GM03348 (cell line): ENCODE data around the gene SYCE1.

Experiments used
- DNase-seq: peaks from one replicate; pipeline ENCODE4 v3.0.0; 2012; ENCODE audit warnings: low spot score

Gene SYCE1

DNA sequence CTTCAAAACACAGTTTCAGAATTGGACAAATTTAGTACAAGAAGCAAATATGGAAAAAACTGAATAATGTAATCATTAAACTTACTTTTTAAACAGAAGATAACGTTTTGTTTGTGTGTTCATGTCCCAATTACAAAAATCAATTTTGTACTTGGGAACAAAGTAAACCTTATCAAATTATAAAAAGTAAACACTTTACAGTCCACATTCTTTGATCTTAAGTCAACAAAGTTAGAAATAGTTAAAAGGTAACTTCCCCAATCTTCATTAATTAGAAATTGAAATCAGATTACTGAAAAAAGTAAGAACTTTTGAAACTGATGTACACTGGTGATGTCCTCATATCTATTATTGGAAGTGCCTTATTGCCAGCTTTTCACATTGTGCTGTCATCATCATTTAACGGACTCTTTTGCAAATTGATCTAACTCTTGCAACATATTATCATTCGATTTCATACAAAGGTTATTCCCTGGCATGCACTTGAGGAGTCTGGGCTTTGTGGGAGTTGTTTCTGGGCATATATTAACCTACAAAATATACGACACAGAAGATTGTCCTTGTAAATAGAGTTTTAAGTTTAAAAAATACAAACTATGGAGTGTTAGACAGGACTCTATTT, 53.4 kb downstream of the SYCE1 start:
- DNase-seq = no peak

DNA sequence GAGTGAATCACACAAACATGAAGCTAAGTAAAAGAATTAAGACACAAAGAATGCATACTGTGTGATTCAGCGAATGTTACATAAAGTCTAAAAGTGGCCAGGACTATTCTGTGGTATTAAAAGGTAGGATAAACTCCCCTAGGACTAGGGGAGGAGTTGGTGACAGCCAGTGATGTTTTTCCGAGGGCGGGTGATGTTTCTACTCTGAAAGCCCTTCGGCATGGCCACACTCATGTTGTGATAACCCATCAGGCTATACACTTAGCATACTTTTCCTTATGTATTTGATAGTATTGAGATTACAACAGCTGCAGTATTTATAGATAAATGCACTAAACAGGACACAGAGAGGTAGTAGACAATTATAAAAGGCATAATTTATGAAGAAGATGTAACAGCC, 54.0 kb downstream of the SYCE1 start:
- no peak for DNase-seq

DNA sequence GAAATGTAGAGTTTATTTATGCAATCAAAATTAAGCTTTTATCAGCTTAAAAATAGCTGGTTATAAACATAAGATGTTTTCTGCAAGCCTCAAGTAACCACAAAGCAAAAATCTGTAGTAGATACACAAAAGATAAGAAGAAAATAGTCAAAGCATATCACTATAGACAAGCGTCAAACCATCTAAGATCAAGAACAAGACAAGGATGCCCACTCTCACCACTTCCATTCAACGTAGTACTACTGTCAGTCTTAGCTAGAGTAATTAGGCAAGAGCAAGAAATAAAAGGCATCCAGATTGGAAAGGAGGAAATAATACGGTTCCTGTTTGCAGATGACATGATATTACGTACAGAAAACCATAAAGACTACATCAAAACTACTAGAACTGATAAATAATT, 55.7 kb downstream of the SYCE1 start:
- DNase-seq = no peak
